AG08396 (cell line): ENCODE results near the gene PCK1.

Experiments
- DNase-seq: peaks from one replicate; pipeline ENCODE4 v3.0.0; 2012; ENCODE audit warnings: low spot score, mixed read lengths

PCK1 gene

GRCh38 chr20:57603120-57603519, 42.2 kb downstream of the PCK1 start:
- DNase-seq: no peak

- no peak for DNase-seq
Measured at GRCh38 chr20:57605045-57605444, 44.1 kb downstream of the PCK1 start.

DNA sequence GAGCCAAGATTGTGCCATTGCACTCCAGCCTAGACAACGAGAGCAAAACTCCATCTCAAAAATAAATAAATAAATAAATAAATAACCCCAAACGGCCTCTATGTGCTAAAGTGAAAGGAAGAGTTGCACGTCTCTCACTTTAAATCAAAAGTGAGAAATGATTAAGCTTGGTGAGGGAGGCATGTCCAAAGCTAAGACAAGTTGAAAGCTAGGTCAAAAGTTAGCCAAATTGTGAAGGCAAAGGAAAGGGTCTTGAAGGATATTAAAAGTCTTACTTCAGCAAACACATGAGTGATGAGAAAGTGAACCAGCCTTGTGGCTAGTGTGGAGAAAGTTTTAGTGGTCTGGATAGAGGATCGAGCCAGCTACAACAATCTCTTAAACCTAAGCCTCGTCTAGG, 45.0 kb downstream of the PCK1 start:
- DNase-seq: no peak

GRCh38 chr20:57608516-57608915, 47.6 kb downstream of the PCK1 start:
- no peak for DNase-seq

GRCh38 chr20:57609086-57609841, 48.4 kb downstream of the PCK1 start:
- no peak for DNase-seq

GRCh38 chr20:57609842-57610167, 48.9 kb downstream of the PCK1 start:
- DNase-seq: no peak

DNA sequence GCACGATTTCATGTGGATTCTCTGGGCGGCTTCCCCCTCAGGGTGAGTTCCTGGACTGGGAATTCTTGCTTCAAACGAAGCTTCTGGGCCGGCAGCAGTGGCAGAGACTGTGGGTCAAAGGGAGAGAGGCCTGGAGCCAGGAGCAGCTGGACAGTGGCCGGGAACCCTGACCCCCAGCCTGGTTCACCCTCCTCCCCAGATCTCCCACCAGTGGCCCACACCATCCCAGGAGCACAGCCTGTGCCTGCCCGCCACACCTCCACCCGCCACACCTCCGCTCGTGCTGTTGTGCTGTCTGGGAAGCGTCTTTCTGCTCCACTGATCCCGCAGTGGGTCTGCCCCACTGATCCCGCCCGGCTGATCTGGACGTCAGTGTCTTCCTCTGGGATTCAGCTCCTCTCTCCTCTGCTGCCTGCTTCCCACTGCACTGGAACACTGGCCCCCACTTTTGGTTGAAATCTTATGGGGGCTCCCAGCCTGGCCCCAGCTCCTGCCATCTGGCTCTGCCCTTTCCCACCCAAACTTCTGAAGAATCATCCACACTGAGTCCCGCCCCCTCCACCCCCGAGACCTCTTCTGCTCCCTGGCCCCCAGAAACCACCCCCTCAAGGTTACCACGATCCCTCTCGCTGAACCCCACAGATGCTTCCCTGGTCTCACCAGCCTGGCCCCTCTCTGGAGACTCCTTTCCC, 49.5 kb downstream of the PCK1 start:
- no peak for DNase-seq

GRCh38 chr20:57611586-57612311, 50.8 kb downstream of the PCK1 start:
- no peak for DNase-seq

- no peak for DNase-seq
Measured at GRCh38 chr20:57612436-57612835, 51.5 kb downstream of the PCK1 start.

- no peak for DNase-seq
Measured at GRCh38 chr20:57612916-57613315, 52.0 kb downstream of the PCK1 start.

- no peak for DNase-seq
Measured at GRCh38 chr20:57613481-57613921, 52.6 kb downstream of the PCK1 start.

DNA sequence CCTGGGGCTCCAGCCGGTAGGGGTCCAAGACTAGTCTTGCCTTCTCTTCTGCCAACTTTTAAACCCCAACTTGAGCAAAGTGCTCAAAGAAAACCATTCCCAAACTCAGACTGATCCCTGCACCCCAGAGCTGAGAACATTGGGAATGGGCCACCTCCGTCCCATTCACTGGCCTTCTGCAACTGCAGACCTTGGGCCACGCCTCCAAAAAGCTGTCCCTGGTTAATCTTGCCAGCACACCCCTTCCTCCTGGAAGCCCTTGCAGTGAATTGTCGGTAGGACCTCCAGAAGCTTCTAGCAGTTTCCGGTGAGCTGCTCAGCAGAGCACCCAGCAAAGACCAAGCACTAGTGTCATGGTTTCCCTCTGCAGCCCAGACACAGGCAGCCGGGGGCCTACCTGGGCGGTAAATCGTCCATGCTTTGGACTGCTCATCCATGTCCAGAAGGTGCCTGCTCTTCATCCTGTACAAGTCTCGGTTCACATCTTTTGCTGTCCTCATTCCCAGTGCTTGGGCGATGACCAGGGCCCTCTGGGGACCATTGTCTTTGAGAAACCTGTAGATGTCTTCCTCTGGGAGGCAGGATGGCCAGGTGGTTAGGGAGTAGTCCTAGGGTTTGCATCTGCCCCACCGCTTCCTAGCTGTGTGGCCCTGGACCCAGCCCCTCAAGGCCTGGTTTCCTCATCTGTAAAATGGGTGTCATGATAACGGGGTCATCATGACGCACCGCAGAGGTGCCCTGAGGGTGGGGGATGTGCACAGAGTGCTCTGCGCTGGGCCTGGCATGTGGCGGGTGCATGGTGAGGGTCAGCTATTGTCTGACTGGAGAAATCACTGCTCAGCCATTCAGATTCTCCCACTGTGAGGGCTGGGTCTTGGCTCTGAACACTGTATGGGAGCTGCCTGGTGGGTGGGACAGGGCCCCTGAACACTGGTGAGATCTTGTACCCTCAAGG, 53.9 kb downstream of the PCK1 start:
- DNase-seq: no peak

- no peak for DNase-seq
Measured at GRCh38 chr20:57615445-57615811, 54.5 kb downstream of the PCK1 start.

- no peak for DNase-seq
Measured at GRCh38 chr20:57616143-57616951, 55.4 kb downstream of the PCK1 start.

DNA sequence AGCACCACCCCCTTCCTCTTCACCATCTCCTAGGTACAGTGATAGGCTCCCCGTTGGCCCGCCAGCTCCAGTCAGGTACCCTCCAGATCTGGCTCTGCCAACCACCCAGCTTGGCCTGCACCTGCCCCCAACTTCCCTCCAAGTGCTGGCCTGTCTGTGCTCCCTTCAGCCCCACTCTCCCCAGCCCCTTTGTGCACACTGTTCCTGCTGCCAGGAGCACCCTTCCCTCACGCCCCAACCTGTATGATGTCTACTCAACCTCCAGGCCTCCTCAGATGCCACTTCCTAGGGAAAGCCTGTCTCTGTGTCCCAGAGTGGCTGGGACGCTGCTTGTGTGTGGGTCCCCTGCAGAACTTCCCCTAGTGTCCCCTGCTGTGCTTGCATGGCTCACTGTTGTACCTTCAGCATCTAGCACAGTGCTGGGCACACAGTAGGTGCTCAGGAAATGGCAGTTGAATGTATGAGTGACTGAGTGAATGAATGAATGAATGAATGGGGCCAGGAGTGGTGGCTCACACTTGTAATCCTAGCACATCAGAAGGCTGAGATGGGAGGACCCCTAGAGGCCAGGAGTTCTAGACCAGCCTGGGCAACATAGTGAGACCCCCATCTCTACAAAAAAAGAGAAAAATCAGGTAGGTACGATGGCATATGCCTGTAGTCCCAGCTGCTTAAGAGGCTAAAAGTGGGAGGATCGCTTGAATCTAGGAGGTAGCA, 56.3 kb downstream of the PCK1 start:
- no peak for DNase-seq
